Panc1 (cell line): ENCODE measurements around the gene ARFGEF3.

ENCODE experiments used
- POLR2AphosphoS5 ChIP-seq: IDR thresholded peaks from 2 replicates; pipeline ENCODE4 v1.6.1; 2012; ENCODE audit warnings: mild to moderate bottlenecking, low read depth, low read length, moderate library complexity
- SIN3A ChIP-seq: IDR thresholded peaks from 2 replicates; pipeline ENCODE4 v1.6.1; 2012; ENCODE audit warnings: low read depth, mild to moderate bottlenecking, low read length, moderate library complexity, borderline replicate concordance; ENCODE audit not compliant: insufficient read depth
- TF ChIP-seq, protein P1 (sequence below): fragments of 450-650 bp; IDR thresholded peaks from 2 replicates; pipeline ENCODE4 v1.5.1; 2017; ENCODE audit warnings: mild to moderate bottlenecking
- TF ChIP-seq, protein P2 (sequence below), 2 experiments: IDR thresholded peaks; 2 replicates each; pipeline ENCODE4 v1.6.1; 2011 to 2012; ENCODE audit warnings: low read depth in 2 of 2, control low read depth in 1 of 2, low read length in 1 of 2, mild to moderate bottlenecking in 1 of 2, moderate library complexity in 1 of 2; ENCODE audit not compliant: insufficient read depth in 1 of 2

DNA sequence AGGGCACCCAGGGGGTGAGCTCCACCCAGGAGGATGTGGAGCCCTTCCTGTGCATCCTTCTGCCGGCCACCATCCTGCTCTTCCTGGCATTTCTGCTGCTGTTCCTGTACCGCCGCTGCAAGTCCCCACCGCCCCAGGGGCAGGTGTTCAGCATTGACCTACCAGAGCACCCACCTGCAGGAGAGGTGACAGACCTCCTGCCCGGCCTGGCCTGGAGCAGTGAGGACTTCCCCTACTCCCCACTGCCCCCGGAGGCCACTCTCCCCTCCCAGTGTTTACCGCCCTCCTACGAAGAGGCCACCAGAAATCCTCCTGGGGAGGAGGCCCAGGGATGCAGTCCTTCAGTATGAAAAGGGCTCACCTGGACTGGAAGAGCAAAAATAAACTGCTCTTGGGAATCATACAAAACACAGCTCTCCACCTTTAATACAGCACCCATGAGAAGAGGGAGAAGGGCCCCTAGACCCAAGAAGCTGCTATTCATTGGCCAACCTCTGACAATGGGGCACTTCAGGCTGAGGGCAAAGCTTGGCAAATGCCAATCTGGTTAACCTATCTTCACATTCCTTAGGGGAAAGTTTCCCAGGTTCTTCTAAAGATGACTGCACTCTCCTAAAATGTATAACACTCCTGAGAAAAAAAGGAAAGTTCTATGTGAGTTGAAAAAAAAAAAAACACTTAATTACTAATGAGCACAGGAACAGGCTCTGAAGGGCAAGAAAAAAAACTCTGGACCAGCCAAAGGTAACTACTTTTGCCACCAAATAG lies 220.9 kb downstream of the ARFGEF3 start:
- TF ChIP-seq, protein P1, sequence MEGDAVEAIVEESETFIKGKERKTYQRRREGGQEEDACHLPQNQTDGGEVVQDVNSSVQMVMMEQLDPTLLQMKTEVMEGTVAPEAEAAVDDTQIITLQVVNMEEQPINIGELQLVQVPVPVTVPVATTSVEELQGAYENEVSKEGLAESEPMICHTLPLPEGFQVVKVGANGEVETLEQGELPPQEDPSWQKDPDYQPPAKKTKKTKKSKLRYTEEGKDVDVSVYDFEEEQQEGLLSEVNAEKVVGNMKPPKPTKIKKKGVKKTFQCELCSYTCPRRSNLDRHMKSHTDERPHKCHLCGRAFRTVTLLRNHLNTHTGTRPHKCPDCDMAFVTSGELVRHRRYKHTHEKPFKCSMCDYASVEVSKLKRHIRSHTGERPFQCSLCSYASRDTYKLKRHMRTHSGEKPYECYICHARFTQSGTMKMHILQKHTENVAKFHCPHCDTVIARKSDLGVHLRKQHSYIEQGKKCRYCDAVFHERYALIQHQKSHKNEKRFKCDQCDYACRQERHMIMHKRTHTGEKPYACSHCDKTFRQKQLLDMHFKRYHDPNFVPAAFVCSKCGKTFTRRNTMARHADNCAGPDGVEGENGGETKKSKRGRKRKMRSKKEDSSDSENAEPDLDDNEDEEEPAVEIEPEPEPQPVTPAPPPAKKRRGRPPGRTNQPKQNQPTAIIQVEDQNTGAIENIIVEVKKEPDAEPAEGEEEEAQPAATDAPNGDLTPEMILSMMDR: no peak
- TF ChIP-seq POLR2AphosphoS5: no peak
- no peak for TF ChIP-seq SIN3A
- TF ChIP-seq, protein P2, sequence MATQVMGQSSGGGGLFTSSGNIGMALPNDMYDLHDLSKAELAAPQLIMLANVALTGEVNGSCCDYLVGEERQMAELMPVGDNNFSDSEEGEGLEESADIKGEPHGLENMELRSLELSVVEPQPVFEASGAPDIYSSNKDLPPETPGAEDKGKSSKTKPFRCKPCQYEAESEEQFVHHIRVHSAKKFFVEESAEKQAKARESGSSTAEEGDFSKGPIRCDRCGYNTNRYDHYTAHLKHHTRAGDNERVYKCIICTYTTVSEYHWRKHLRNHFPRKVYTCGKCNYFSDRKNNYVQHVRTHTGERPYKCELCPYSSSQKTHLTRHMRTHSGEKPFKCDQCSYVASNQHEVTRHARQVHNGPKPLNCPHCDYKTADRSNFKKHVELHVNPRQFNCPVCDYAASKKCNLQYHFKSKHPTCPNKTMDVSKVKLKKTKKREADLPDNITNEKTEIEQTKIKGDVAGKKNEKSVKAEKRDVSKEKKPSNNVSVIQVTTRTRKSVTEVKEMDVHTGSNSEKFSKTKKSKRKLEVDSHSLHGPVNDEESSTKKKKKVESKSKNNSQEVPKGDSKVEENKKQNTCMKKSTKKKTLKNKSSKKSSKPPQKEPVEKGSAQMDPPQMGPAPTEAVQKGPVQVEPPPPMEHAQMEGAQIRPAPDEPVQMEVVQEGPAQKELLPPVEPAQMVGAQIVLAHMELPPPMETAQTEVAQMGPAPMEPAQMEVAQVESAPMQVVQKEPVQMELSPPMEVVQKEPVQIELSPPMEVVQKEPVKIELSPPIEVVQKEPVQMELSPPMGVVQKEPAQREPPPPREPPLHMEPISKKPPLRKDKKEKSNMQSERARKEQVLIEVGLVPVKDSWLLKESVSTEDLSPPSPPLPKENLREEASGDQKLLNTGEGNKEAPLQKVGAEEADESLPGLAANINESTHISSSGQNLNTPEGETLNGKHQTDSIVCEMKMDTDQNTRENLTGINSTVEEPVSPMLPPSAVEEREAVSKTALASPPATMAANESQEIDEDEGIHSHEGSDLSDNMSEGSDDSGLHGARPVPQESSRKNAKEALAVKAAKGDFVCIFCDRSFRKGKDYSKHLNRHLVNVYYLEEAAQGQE (IDR thresholded peaks at IDR 0.05; ENCODE audit: insufficient read depth in 1 of 2, low read depth in 2 of 2, low read length in 1 of 2): no peak
